SHP77 treated with DMSO at 0.1 percent for 48 hours (cell line): Measurements from ENCODE around the gene DOCK6.
"Not testable (repeated sequence)": the region's sequence is repeated elsewhere in the genome, so short reads cannot be mapped to it uniquely, and the experiment has no call there.

Experiments used
- DNase-seq: peaks from one replicate; lab custom pipeline; 2025; lab: John Stamatoyannopoulos, UW

Gene DOCK6

DNA sequence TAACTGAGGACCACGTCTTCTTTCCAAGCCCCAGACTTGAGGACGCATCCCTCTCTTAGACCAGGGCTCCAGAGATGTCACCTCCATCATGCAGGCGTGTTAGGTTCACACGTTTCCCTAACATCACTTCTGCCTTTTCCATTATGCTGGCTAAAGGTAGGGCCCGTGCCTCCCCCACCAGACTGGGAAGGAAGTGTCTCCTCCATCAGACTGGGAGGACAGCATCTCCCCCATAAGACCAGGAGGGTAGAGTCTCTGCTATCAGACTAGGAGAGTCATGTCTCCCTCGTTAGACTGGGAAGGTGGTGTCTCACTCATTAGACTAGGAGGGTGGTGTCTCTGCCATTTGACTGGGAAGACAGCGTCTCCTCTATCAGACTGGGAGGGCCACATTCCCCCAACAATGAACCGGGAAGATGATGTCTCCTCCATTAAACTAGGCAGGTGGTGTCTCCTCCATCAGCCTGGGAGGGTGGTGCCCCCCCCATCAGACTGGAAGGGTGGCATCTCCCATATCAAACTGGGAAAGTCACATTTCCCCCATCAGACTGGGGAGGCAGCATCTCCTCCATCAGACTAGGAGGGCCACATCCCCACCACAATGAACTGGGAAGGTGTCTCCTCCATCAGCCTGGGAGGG is 88.7 kb downstream of the DOCK6 start:
- no peak for DNase-seq

DNA sequence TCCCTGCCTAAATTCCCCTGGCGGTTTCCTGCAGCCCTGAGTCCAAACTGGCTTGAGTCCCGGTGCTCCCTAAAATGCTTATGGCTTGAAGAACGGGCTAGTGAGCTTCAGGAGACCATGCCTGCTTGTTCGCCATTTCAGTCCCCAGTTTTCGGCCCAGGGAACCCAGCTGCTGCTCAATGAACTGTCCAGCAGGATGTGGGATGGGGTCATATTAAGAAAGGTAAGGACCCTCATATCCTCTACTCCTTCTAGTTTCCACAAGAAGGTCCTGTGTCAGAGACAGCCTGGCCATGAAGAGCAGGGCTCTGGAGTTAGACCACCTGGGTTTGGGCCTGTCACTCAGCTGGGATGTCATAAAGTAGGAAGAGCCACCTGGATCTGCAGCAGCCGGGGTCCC is 89.7 kb downstream of the DOCK6 start:
- DNase-seq: no peak

DNA sequence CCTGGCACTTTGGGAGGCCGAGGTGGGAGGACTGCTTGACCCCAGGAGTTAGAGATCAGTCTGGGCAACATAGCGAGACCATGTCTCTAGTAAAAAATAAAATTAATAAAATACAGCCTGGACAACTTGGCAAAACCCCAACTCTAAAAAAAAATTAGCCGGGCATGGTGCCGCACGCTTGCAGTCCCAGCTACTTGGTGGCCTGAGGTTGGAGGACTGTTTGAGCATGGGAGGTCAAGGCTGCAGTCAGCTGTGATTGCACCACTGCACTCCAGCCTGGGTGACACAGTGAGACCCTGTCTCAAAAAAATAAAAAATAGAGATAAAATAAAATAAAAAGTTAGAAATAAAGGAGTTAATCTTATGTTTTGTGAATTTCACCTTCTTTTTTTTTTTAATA is 91.2 kb downstream of the DOCK6 start:
- no peak for DNase-seq

DNA sequence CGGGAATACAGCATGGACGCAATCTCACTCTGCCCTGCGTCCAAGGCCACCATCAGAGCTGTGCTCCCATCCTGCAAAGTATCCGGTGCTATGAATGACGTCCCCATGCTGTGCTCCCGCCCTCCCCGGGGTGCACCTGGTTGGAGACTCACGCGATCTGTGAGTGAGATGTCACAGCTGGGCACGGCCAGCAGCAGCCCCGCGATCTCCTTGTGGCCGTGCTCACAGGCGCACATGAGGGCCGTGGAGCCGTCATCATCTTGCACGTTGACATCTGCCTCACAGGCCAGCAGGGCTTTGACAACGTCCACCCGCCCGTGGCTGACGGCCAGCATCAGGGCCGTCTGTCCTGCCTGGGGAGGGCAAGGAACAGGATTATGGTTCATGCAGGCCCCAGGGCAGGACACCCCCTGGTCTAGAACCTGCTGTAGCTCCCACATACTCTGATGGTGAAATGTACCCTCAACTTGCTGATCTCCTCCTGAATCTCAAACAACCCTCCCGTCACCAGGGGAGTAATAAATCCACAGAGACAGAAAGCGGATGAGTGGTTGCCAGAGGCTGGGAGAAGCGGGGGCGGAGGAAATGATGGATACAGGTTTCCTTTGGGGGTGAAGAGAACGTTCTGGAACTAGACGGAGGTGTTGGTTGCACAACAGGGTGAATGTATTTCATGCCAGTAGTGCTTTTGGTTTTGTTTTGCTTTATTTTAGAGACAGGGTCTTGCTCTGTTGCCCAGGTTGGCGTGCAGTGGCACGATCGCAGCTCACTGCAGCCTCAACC is 92.2 kb downstream of the DOCK6 start:
- no peak for DNase-seq

DNA sequence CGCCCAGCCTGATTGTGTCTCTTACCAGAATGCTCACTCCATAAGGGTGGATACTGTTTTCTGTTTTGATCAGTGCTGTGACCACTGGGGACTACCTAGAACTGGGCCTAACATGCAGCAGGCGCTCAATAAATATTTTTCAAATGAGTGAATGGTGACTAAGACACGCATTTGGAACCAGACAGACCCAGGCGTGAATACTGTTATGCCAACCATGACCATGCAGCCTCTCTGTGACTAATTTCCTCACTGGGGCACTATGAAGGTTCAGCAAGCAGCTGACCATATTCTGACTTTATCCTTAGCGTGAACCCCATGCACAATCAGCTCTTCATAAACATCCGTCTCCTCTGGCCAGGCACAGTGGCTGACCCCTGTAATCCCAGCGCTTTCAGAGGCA is 93.8 kb downstream of the DOCK6 start:
- no peak for DNase-seq

DNA sequence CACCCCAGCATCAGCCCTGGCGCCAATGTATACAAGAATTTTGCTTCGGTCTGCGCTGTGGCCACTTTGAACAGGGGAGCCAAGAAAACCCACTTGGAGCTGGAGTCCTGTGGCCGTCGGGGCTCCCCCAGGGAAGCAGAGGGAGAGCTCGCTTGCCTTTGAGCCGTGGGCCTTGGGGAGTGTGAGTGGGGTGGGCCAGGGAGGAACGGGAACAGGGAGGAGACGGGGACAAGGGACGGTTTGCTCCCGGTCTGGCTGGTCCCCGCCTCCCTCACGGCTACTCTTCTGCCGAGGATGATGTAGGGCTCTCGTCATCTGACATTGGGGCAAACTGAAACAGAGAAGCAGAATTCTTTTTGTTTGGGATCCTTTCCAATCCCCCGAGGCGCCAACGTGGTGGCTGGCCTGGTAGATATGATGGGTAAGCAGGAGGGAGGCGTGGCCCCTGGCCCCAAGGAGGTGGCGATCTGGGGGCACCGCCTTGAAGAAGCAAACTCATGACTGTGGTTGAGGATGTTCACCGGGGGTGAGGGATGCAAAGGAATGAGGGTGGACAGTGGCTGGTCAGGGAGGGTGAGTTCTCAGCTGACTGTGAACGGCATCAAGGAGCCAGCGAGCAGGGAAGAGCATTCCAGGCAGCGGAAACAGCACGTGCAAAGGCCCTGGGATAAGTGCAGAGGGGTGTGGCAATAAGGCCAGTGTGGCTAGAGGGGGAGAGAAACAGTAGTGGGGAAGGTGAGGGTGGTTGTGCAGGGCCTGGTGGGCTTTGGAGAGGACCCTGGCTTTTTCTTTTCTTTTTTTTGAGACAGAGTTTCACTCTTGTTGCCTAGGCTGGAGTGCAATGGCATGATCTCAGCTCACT is 95.8 kb downstream of the DOCK6 start:
- DNase-seq: no peak

DNA sequence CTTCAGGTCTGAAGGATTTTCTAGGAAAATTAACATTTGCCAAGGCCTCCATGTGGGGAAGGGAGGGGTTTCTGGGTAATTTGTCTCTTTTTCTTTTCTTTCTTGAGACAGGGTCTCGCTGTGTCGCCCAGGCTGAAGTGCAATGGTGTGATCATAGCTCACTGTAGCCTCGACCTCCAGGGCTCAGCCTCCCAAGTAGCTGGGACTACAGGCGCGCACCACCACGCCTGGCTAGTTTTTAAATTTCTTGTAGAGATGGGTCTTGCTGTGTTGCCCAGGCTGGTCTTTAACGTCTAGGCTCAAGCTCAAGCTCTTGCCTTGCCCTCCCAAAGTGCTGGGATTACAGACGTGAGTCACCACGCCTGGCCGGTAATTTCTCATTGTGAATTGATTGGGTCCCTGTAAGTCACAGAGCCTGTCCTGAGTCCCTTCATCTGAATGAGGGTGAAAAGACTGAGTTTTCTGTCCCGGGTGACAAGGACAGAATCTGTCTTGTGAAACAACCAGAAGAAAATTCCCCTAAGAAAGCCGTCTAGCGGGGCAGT is 96.8 kb downstream of the DOCK6 start:
- DNase-seq: no peak

DNA sequence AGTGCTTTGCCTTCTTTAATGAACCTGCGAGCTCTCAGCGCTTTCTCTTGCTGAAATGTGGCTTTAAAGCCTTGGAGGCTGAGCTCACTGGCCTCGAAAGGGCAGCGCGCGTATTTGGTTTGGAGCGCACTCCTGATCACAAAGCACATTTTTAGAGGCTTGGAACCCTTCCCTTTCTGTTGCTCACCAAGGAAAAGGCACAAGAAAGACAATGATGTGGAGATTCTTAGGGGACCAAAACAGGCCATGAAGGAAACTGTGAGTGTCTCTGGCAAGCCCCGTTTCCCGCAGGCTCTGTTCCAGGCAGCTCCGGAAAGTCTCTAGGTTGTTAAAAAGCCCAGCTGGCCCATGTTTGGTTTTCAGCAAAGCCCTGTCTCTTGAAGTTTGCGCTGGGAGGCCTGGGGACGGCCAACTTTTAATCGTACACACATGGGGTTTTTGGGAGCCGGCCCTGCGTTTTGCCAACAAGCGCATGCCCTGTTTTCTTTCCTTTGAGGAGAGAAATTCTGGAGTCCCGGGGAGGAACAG is 97.4 kb downstream of the DOCK6 start:
- DNase-seq: no peak

DNA sequence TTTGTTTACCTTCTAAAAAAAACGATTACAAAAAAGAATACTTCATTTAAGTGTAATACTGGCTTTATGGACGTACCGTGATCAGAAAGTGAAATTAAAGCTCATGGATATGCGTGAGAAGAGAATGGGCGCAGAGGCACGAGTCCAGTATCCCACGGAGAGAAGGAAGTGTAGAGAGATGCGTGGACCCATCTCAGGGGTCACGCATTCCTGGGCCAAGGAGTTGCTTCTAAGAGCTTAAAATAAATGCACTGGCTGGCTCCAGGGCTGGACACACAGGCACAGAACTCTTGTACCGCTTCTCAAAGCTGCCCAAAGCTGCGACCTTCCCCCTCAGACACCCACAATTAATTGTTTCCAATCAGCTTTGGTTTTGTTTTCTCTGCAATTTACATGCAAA is 98.0 kb downstream of the DOCK6 start:
- no peak for DNase-seq

DNA sequence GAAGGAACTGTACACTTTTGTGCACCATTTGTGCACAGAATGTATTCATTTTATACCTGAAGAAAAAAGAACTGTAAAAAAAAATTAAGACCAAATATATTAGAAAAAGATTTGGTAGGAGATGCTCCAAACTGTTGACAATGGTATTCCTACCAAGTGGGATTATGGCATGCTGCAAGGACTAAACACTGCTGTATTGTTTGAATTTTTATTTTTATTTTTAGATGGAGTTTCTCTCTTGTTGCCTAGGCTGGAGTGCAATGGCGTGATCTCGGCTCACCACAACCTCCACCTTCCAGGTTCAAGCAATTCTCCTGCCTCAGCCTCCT is 101.9 kb downstream of the DOCK6 start:
- DNase-seq: not testable (repeated sequence)

DNA sequence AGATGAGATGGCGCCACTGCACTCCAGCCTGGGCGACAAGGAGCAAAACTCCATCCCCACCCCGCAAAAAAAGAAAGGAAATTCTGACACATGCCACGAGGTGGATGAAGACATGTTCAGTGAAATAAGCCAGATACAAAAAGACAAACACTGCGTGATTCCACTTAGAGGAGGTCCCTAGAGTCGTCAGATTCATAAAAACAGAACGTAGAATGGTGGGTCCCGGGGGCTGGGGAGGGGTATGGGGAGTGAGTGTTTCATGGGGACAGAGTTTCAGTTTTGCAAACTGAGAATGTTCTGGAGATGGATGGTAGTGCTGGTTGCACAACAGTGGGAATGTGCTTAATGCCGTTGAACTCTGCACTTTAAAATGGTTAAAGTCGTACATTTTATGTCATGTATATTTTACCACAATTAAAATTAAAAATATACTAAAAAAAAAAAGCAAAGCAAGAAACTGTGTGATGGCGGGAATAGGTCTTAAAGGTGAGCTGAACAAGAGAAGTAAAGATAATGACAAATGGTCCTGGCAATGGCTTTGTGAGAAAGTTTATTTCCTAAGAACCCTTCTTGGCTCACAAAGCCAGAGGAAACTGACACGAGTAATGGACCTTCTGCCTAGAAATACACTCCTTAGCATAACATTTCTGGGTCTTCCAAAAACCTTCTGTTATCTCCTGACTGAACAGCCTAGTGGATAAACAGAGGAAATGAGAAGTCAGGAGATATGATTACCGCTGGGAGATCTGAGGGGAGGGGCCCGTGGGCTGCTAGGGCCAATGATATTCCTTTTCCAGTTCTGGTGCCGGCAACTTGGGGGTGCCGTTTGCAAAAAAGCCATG is 102.5 kb downstream of the DOCK6 start:
- no peak for DNase-seq

DNA sequence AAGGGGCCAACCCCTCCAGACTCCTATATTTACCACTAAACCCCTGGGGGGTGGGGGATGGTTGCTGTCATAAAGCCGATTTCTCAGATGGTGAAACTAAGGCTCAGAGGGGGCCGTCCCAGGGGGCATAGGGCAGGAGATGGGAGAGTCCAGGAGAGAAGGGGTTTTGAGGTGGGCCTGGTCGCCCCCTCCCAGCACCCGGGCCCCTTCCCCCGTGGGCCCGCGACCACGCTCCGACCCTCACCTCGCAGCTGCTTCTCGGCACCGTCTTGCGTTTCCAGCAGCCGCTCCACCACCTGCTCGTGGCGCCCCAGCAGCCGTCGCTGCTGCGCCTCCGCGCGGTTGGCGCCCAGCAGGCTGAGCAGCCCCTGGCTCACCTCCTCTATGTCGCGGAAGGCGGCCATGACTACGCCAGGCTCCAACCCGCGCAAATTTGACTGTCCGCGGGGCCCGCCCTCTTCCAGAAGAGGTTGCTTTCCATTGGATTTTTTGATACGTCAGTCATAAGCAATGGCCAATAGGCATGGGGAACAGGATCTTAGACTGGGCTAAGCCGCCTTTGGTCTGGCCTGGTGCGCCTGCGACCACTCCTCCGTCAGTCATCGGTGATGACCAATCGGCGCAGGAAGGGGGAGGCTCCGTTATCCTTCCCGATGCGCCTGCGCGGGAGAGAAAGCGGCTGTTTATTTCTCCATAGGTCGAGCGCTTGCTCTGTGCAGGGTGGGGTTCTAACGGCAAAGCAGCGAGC is 106.8 kb downstream of the DOCK6 start, which contains the start of gene SPC24:
Gene SPC24 (minus strand): TSS at position 410 of the 748 bp plus-strand sequence. CDS start 6 bp downstream, at position 404.
- DNase-seq: peak; percentile 97

DNA sequence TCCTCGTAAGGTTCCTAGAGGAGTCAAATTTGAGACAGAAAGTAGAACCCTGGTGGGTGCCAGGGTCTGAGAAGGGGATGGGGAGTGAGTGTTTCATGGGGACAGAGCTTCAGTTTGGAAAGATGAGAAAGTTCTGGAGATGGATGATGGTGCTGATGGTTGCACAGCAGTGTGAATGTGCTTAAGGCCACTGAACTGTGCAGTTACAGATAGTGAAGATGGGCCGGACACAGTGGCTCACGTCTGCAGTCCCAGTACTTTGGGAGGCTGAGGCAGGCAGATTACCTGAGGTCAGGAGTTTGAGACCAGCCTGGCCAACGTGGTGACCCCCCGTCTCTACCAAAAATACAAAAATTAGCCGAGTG is 107.7 kb downstream of the DOCK6 start:
- no peak for DNase-seq

DNA sequence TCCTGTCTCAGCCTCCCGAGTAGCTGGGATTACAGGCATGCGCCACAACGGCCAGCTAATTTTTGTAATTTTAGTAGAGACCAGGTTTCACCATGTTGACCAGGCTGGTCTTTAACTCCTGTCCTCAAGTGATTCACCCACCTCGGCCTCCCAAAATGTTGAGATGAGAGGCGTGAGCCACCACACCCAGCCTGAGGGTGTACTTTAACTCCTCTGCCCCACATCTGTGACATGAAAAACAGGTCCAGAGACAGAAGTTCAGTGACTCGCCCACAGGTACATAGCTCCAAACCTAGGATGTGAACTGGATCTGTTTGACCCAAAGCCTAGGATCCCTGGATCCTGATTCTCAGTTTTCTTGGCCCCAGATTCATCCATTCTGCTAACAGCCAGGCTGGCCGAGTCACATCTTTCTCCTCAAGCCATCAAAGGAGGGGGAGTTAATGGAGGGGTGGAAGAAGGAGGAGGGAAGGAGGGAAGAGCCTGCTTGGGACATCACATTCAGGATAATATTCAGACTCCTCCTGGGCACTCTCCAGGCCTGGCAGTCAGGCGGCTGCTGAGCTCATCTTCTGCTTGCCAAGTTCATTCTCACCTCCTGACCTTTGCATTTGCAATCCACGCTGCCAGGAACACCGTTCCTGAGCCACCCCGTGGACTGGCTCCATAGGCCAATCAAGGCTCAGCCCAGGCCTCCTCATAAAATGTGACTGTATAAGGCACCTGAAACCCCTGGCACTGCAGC is 109.8 kb downstream of the DOCK6 start:
- no peak for DNase-seq

DNA sequence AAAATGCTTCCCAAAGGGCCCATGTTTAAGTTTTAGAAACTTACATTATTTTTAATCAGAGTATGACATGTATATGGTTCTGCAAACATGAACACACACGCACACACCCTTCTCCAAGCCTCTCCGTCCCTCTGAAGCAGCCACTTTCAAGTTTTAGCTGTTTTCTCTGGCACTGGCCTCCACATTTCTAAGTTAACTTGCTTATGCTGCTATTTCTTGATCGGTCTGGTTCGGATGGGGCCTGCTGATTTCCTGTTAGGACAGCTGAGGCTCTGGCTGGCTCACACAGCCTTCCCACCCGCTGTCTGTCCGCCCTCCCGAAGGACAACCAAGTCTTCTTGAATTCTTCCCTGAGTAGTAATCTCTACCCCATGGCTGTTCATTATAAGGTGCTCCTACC is 111.1 kb downstream of the DOCK6 start:
- no peak for DNase-seq
